GM23248 (cell line): ENCODE data around the gene PYDC1.

Experiments
- EZH2 ChIP-seq: fragments of 200-600 bp; sonication (generic); IDR thresholded peaks from 2 replicates; pipeline ENCODE4 v1.6.1; 2018; ENCODE audit warnings: antibody characterized with exemption, mild to moderate bottlenecking; ENCODE audit not compliant: insufficient read depth, poor library complexity, severe bottlenecking
- EZH2phosphoT487 ChIP-seq: fragments of 200-600 bp; sonication (generic); IDR thresholded peaks from 2 replicates; pipeline ENCODE4 v1.6.1; 2018; ENCODE audit warnings: antibody characterized with exemption, moderate library complexity, mild to moderate bottlenecking, low read depth; ENCODE audit not compliant: insufficient read depth

- TF ChIP-seq EZH2 (no peak), EZH2phosphoT487 (no peak)
Observed at GRCh38 chr16:31214708-31215286, 2.1 kb downstream of the PYDC1 start.
